ENCODE measurements around the gene GP1BB. TPM values are rescaled to one million over a fixed set of nuclear protein-coding genes. Genes with fewer than 3 reads are reported as not detected.

The GP1BB gene
- polyA plus RNA-seq, 3 donors, result 0.13 to 1.5 (median 0.26) TPM

DNA sequence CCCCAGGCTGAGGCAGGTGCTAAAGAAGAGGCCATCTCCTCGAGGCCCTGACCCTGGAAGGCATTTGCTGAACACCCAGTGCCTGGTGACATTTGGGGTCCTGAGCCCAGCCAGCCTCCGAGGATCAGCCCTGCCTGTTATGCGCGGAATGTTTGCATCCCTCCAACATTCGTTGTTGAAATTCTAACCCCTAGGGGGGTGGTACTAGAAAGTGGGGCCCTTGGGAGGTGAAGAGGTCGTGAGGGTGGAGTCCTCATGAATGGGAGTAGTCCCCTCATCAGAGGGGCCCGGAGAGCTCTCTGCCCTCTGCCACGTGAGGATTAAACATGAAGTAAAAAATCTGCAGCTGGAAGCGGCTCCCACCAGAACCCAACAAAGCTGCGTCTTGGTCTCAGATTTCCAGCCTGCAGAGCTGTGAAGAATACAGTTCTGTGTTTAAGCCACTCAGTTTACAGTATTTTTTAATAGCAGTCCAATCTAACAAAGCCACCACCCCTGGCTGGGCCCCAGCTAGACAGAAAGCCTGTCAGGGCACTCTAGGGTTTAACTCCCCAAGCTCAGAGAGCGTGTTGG lies 44.3 kb upstream of the GP1BB start:
- intact Hi-C loops (cut with micrococcal nuclease), result loop anchor here in 1 of 2 donors (2.0 kb wide), 1 partner anchor 38 kb away; no protein-coding TSS in a partner anchor
- Histone ChIP-seq H3K4me3 (replicated peaks in 1 of 3; ENCODE audit: low read depth in 2 of 3, low read length in 3 of 3) (no peak overlapping the region), H3K9me3 (replicated peaks in 1 of 2; ENCODE audit: control insufficient read depth in 1 of 2, insufficient read depth in 1 of 2, low read length in 2 of 2) (no peaks in the 10 kb centered on the region), H3K9ac (ENCODE audit: insufficient read depth, low read length, poor library complexity, severe bottlenecking) (no peak overlapping the region), H3K27me3 (ENCODE audit: control insufficient read depth in 2 of 2, insufficient read depth in 2 of 2, low read length in 2 of 2) (no peaks in the 10 kb centered on the region), H3K4me2 (replicated peaks; ENCODE audit: extremely low read depth, low read length, poor library complexity, severe bottlenecking) (no peak overlapping the region), H4K20me1 (ENCODE audit: insufficient read depth, low read length) (no peaks in the 10 kb centered on the region), H3K36me3 (replicated peaks in 1 of 2; ENCODE audit: control insufficient read depth in 1 of 2, insufficient read depth in 2 of 2, low read length in 2 of 2) (no peaks in the 10 kb centered on the region), H2AFZ (ENCODE audit: insufficient read depth, low read depth, low read length, poor library complexity, severe bottlenecking) (no peak overlapping the region), H3K27ac (ENCODE audit: low read depth in 1 of 2, low read length in 2 of 2) (no peak overlapping the region), H3K4me1 (ENCODE audit: control insufficient read depth in 1 of 2, insufficient read depth in 2 of 2, low read length in 2 of 2) (no peaks in the 10 kb centered on the region), H3K79me2 (ENCODE audit: insufficient read depth, low read length) (no peaks in the 10 kb centered on the region)
- H3K9me3 Mint-ChIP-seq, result peaks cover 0 to 2% (median 0%) of the 10 kb centered on the region in 7 donors
- H3K4me3 Mint-ChIP-seq, result no peak overlapping the region
- WGBS (ENCODE audit: insufficient coverage), result 93% methylated on average over 6 of the region's 11 CpGs
- peaks cover 8% of the 10 kb centered on the region for H3K4me1 Mint-ChIP-seq
- peaks cover 8 to 19% (median 16%) of the 10 kb centered on the region in 3 donors for H3K27me3 Mint-ChIP-seq (ENCODE audit: low read depth in 3 of 3)
- TF ChIP-seq, protein P1, sequence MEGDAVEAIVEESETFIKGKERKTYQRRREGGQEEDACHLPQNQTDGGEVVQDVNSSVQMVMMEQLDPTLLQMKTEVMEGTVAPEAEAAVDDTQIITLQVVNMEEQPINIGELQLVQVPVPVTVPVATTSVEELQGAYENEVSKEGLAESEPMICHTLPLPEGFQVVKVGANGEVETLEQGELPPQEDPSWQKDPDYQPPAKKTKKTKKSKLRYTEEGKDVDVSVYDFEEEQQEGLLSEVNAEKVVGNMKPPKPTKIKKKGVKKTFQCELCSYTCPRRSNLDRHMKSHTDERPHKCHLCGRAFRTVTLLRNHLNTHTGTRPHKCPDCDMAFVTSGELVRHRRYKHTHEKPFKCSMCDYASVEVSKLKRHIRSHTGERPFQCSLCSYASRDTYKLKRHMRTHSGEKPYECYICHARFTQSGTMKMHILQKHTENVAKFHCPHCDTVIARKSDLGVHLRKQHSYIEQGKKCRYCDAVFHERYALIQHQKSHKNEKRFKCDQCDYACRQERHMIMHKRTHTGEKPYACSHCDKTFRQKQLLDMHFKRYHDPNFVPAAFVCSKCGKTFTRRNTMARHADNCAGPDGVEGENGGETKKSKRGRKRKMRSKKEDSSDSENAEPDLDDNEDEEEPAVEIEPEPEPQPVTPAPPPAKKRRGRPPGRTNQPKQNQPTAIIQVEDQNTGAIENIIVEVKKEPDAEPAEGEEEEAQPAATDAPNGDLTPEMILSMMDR (IDR thresholded peaks at IDR 0.05), result no peak
- no peak for DNase-seq
- no peak overlapping the region for H3K27ac Mint-ChIP-seq
- H3K36me3 Mint-ChIP-seq, result no peaks in the 10 kb centered on the region

DNA sequence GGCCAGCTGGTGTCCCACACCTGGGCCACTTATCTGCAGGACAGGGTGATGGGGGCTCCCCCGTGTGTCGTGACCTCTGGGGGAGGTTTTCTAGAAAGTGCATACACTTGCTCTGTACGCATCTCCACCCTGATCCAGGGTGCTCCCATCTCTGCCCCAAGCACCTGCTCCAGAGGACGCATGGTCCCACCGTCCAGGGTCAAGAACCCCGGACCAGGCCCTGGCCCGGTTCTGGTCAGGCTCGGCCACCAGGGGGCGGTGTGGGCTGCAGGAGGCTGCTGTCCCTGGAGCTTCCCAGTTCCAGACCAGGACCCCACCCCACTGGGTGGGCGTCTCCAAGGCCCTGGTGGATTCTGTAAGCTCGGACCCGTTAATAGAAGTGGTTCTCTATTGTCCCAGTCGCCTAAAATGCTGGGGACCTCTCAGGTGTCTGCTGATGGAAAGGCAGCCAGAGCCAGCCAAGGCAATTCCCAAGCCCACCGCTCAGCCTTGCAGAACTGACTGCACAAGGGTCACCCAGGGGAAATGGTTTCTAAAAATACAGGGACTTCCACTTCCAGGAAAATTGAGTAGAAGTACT lies 43.7 kb upstream of the GP1BB start:
- no peak overlapping the region for H3K27ac Mint-ChIP-seq
- Histone ChIP-seq H3K9me3 (replicated peaks in 1 of 2; ENCODE audit: control insufficient read depth in 1 of 2, insufficient read depth in 1 of 2, low read length in 2 of 2) (no peaks in the 10 kb centered on the region), H3K4me3 (replicated peaks in 1 of 3; ENCODE audit: low read depth in 2 of 3, low read length in 3 of 3) (no peak overlapping the region), H2AFZ (ENCODE audit: insufficient read depth, low read depth, low read length, poor library complexity, severe bottlenecking) (no peak overlapping the region), H3K79me2 (ENCODE audit: insufficient read depth, low read length) (no peaks in the 10 kb centered on the region), H3K4me2 (replicated peaks; ENCODE audit: extremely low read depth, low read length, poor library complexity, severe bottlenecking) (no peak overlapping the region), H3K27me3 (ENCODE audit: control insufficient read depth in 2 of 2, insufficient read depth in 2 of 2, low read length in 2 of 2) (no peaks in the 10 kb centered on the region), H4K20me1 (ENCODE audit: insufficient read depth, low read length) (no peaks in the 10 kb centered on the region), H3K4me1 (ENCODE audit: control insufficient read depth in 1 of 2, insufficient read depth in 2 of 2, low read length in 2 of 2) (no peaks in the 10 kb centered on the region), H3K9ac (ENCODE audit: insufficient read depth, low read length, poor library complexity, severe bottlenecking) (no peak overlapping the region), H3K27ac (ENCODE audit: low read depth in 1 of 2, low read length in 2 of 2) (no peak overlapping the region), H3K36me3 (replicated peaks in 1 of 2; ENCODE audit: control insufficient read depth in 1 of 2, insufficient read depth in 2 of 2, low read length in 2 of 2) (no peaks in the 10 kb centered on the region)
- intact Hi-C loops (cut with micrococcal nuclease), result loop anchor here (2.0 to 5.0 kb wide), 2 partner anchors 37 to 38 kb away; no protein-coding TSS in a partner anchor
- H3K9me3 Mint-ChIP-seq, result peaks cover 0 to 2% (median 0%) of the 10 kb centered on the region in 7 donors
- H3K4me3 Mint-ChIP-seq, result no peak overlapping the region
- peak; percentile 35 to 51 (median 44) for DNase-seq
- 48% methylated on average over 13 of the region's 14 CpGs for WGBS (ENCODE audit: insufficient coverage)
- H3K4me1 Mint-ChIP-seq, result peaks cover 8% of the 10 kb centered on the region
- H3K27me3 Mint-ChIP-seq (ENCODE audit: low read depth in 3 of 3), result peaks cover 12 to 16% (median 14%) of the 10 kb centered on the region in 3 donors
- TF ChIP-seq, protein P1 (IDR thresholded peaks at IDR 0.05), result peak; percentile 99
- no peaks in the 10 kb centered on the region for H3K36me3 Mint-ChIP-seq
